ENCODE results near the gene CREG2. TPM values are rescaled to one million over a fixed set of nuclear protein-coding genes. Genes with fewer than 3 reads are reported as not detected.

Gene CREG2
- total and polyA plus RNA-seq, 2 experiments from 2014 or later = 1.7 to 2.6 TPM

DNA sequence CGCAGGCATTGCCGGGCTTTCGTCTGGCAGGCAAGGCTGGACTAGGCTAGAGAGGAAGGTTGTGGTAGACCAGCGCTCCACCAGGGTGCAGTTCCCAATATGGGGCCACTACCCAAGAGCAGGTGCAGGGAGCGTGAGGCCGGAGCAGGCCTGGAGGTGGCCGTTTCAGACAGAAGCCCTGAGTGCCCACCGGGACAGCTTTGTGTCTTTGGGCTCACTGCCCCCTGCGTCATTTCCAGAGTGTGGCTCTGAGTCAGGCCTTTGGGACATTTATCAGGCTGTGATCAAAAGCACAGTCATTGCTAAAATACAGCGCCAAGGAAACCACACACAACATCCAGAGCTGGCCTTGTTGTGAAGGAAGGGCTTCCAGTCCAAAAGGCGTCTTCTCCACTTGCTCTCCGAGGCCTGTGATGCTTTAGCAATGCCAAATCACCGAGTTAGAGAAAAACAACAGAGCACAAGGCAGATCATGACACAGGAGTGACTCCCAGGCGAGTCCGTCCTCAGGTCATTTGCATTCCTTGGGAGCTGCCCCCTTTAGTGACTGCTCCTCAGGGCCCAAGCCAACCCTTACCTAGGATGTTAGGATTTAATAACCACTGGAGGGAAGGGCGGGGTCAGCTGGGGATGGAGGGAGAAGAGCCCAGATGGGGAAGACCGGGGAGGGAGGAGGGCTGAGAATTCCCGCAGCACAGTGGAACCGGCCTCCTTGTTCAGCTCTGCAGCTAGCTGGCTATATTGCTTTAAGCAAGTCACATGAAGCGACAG is 45.3 kb upstream of the CREG2 start:
- H3K9me3 Mint-ChIP-seq = no peaks in the 10 kb centered on the region
- H3K4me1 Mint-ChIP-seq = peaks cover 10% of the 10 kb centered on the region
- no peaks in the 10 kb centered on the region for H3K36me3 Mint-ChIP-seq (ENCODE audit: low read depth)
- no peaks in the 10 kb centered on the region for H3F3A ChIP-seq (replicated peaks; ENCODE audit: low read depth)
- no peaks in the 10 kb centered on the region for H4K20me1 ChIP-seq (replicated peaks; ENCODE audit: insufficient read depth)
- H3K79me2 ChIP-seq (replicated peaks; ENCODE audit: insufficient read depth) = no peaks in the 10 kb centered on the region
- no peak overlapping the region for H3K27ac ChIP-seq (ENCODE audit: low read depth)
- H3K9me2 ChIP-seq (ENCODE audit: insufficient read depth) = 0 out of 2 replicates have a peak, but pooled peaks cover 4% of the 10 kb centered on the region
- ATAC-seq (no peak), DNase-seq (ENCODE audit: low spot score) (no peak)
- no peak overlapping the region for H3K27ac Mint-ChIP-seq
- no peak overlapping the region for H3K4me2 ChIP-seq
- H3K4me3 Mint-ChIP-seq = no peak overlapping the region
- no peaks in the 10 kb centered on the region for H3K27me3 ChIP-seq (ENCODE audit: insufficient read depth)
- TF ChIP-seq, protein P1, sequence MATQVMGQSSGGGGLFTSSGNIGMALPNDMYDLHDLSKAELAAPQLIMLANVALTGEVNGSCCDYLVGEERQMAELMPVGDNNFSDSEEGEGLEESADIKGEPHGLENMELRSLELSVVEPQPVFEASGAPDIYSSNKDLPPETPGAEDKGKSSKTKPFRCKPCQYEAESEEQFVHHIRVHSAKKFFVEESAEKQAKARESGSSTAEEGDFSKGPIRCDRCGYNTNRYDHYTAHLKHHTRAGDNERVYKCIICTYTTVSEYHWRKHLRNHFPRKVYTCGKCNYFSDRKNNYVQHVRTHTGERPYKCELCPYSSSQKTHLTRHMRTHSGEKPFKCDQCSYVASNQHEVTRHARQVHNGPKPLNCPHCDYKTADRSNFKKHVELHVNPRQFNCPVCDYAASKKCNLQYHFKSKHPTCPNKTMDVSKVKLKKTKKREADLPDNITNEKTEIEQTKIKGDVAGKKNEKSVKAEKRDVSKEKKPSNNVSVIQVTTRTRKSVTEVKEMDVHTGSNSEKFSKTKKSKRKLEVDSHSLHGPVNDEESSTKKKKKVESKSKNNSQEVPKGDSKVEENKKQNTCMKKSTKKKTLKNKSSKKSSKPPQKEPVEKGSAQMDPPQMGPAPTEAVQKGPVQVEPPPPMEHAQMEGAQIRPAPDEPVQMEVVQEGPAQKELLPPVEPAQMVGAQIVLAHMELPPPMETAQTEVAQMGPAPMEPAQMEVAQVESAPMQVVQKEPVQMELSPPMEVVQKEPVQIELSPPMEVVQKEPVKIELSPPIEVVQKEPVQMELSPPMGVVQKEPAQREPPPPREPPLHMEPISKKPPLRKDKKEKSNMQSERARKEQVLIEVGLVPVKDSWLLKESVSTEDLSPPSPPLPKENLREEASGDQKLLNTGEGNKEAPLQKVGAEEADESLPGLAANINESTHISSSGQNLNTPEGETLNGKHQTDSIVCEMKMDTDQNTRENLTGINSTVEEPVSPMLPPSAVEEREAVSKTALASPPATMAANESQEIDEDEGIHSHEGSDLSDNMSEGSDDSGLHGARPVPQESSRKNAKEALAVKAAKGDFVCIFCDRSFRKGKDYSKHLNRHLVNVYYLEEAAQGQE (IDR thresholded peaks at IDR 0.05; ENCODE audit: unreplicated experiment) = no peak
- TF ChIP-seq EZH2phosphoT487 (IDR thresholded peaks at IDR 0.05; ENCODE audit: unreplicated experiment) (no peak), ZNF331 (CRISPR knock-in tag; IDR thresholded peaks at IDR 0.05; ENCODE audit: low read depth) (no peak), NANOG (IDR thresholded peaks at IDR 0.05; ENCODE audit: borderline replicate concordance) (no peak), JUNB (IDR thresholded peaks at IDR 0.05; ENCODE audit: unreplicated experiment) (no peak), EZH2 (IDR thresholded peaks at IDR 0.05; ENCODE audit: low read depth, unreplicated experiment) (no peak), ZNF114 (CRISPR knock-in tag; IDR thresholded peaks at IDR 0.05) (no peak), CREB1 (CRISPR knock-in tag; IDR thresholded peaks at IDR 0.05; ENCODE audit: low read depth) (no peak)
- TF ChIP-seq, protein P2, sequence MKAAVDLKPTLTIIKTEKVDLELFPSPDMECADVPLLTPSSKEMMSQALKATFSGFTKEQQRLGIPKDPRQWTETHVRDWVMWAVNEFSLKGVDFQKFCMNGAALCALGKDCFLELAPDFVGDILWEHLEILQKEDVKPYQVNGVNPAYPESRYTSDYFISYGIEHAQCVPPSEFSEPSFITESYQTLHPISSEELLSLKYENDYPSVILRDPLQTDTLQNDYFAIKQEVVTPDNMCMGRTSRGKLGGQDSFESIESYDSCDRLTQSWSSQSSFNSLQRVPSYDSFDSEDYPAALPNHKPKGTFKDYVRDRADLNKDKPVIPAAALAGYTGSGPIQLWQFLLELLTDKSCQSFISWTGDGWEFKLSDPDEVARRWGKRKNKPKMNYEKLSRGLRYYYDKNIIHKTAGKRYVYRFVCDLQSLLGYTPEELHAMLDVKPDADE (IDR thresholded peaks at IDR 0.05) = no peak
- TF ChIP-seq, protein P3, sequence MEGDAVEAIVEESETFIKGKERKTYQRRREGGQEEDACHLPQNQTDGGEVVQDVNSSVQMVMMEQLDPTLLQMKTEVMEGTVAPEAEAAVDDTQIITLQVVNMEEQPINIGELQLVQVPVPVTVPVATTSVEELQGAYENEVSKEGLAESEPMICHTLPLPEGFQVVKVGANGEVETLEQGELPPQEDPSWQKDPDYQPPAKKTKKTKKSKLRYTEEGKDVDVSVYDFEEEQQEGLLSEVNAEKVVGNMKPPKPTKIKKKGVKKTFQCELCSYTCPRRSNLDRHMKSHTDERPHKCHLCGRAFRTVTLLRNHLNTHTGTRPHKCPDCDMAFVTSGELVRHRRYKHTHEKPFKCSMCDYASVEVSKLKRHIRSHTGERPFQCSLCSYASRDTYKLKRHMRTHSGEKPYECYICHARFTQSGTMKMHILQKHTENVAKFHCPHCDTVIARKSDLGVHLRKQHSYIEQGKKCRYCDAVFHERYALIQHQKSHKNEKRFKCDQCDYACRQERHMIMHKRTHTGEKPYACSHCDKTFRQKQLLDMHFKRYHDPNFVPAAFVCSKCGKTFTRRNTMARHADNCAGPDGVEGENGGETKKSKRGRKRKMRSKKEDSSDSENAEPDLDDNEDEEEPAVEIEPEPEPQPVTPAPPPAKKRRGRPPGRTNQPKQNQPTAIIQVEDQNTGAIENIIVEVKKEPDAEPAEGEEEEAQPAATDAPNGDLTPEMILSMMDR (conservative IDR thresholded peaks at IDR 0.05; ENCODE audit: low read depth in 2 of 2) = no peak
- no peaks in the 10 kb centered on the region for H3K36me3 ChIP-seq (ENCODE audit: insufficient read depth)
- peaks cover 12% of the 10 kb centered on the region for H3K4me1 ChIP-seq (ENCODE audit: insufficient read depth)
- H3K27me3 Mint-ChIP-seq (ENCODE audit: insufficient read depth, low read depth, poor library complexity) = peaks cover 4% of the 10 kb centered on the region
- no peak overlapping the region for H3K4me3 ChIP-seq
- peak overlapping the region; percentile 72 for H2AFZ ChIP-seq

All from GM23338 (cell line).